Activated gamma-delta T cell treated with Interleukin-2 at 50 U/mL for 16 hours (primary cell): ENCODE results near the gene ATRNL1.

ENCODE experiments used
- DNase-seq: peaks from one replicate; pipeline ENCODE4 v3.0.0-alpha.2; 2020

Gene ATRNL1

GRCh38 chr10:115854740-115855435 lies 761.7 kb downstream of the ATRNL1 start:
- DNase-seq = no peak

- no peak for DNase-seq
These were observed 763.4 kb downstream of the ATRNL1 start for GRCh38 chr10:115856580-115856979.

- DNase-seq = no peak
These were observed 764.7 kb downstream of the ATRNL1 start for GRCh38 chr10:115857856-115858255.

GRCh38 chr10:115860182-115861107 lies 767.3 kb downstream of the ATRNL1 start:
- no peak for DNase-seq

GRCh38 chr10:115861455-115861854 lies 768.3 kb downstream of the ATRNL1 start:
- DNase-seq = no peak

- no peak for DNase-seq
These were observed 768.7 kb downstream of the ATRNL1 start for GRCh38 chr10:115861864-115862263.

- DNase-seq = no peak
These were observed 773.0 kb downstream of the ATRNL1 start for GRCh38 chr10:115866174-115866573.

GRCh38 chr10:115866691-115867090 lies 773.5 kb downstream of the ATRNL1 start:
- DNase-seq = no peak

GRCh38 chr10:115867305-115867704 lies 774.1 kb downstream of the ATRNL1 start:
- DNase-seq = no peak

- DNase-seq = no peak
These were observed 778.7 kb downstream of the ATRNL1 start for GRCh38 chr10:115871855-115872254.

GRCh38 chr10:115875172-115875571 lies 782.0 kb downstream of the ATRNL1 start:
- DNase-seq = no peak

GRCh38 chr10:115879372-115880089 lies 786.4 kb downstream of the ATRNL1 start:
- no peak for DNase-seq

GRCh38 chr10:115882021-115882420 lies 788.9 kb downstream of the ATRNL1 start:
- no peak for DNase-seq

- DNase-seq = no peak
These were observed 790.2 kb downstream of the ATRNL1 start for GRCh38 chr10:115883372-115883771.

- no peak for DNase-seq
These were observed 791.2 kb downstream of the ATRNL1 start for GRCh38 chr10:115884331-115884730.

- DNase-seq = no peak
These were observed 802.0 kb downstream of the ATRNL1 start for GRCh38 chr10:115895166-115895565.

- DNase-seq = no peak
These were observed 805.1 kb downstream of the ATRNL1 start for GRCh38 chr10:115898242-115898641.

- no peak for DNase-seq
These were observed 809.4 kb downstream of the ATRNL1 start for GRCh38 chr10:115902596-115902995.

GRCh38 chr10:115903207-115903606 lies 810.0 kb downstream of the ATRNL1 start:
- no peak for DNase-seq

- no peak for DNase-seq
These were observed 810.7 kb downstream of the ATRNL1 start for GRCh38 chr10:115903845-115904244.

GRCh38 chr10:115909037-115909436 lies 815.9 kb downstream of the ATRNL1 start:
- DNase-seq = no peak

GRCh38 chr10:115909962-115910731 lies 817.0 kb downstream of the ATRNL1 start:
- no peak for DNase-seq

GRCh38 chr10:115914475-115914874 lies 821.3 kb downstream of the ATRNL1 start:
- no peak for DNase-seq
